ENCODE results near the gene PRKCE. TPM values are rescaled to one million over a fixed set of nuclear protein-coding genes. Genes with fewer than 3 reads are reported as not detected.

The PRKCE gene
- total and polyA plus RNA-seq, 2 experiments from 2014 or later: 0.94 to 1.2 TPM

DNA sequence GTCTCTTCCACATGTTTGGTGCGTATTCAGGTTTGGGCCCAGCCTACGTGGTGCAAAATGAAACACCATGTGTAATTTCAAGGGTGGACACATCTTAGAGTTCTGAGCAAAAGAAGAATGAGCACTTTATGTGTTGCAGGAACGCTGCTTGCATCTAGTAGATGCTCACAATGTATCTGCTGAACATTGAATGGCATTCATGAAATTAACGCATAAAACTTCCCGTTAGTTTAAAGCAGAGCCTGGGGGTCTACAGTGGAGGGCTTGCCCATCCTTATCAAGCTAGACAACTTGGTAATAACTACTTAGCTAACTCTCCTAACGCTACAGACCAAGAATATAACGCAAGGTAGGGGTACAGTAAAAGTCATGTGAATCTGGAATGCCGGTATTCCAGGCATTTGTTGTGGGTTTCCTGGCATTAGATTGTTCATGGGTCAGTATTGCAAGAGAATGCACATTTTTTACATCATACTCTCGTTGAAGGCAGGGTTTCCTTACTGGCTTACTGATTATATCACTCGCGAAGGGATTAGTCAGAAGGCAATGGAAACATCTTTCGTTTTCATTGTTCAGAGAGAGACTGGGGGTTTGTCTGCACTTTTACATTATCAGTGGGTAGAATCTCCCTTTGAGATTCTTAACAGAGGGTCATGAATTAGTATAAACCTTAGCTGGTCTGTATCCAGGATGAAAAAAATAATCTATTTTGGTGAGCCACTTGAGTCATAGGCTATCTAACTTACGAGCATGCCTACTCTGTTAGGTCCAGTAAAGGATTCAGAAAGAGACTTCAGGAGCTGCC is 416.2 kb downstream of the PRKCE start:
- no peak overlapping the region for H3K4me3 ChIP-seq
- H3F3A ChIP-seq (replicated peaks; ENCODE audit: low read depth): no peaks in the 10 kb centered on the region
- H2AFZ ChIP-seq: no peak overlapping the region
- Mint-ChIP-seq H3K4me1 (peaks cover 8% of the 10 kb centered on the region), H3K27me3 (ENCODE audit: insufficient read depth, low read depth, poor library complexity) (no peaks in the 10 kb centered on the region), H3K4me3 (no peak overlapping the region), H3K36me3 (ENCODE audit: low read depth) (no peaks in the 10 kb centered on the region), H3K27ac (no peak overlapping the region), H3K9me3 (no peaks in the 10 kb centered on the region)
- H3K79me2 ChIP-seq (replicated peaks; ENCODE audit: insufficient read depth): no peaks in the 10 kb centered on the region
- no peaks in the 10 kb centered on the region for H4K20me1 ChIP-seq (replicated peaks; ENCODE audit: insufficient read depth)
- no peak for TF ChIP-seq ZNF331 (CRISPR knock-in tag; IDR thresholded peaks at IDR 0.05; ENCODE audit: low read depth)
- TF ChIP-seq CREB1 (CRISPR knock-in tag; IDR thresholded peaks at IDR 0.05; ENCODE audit: low read depth): no peak
- TF ChIP-seq, protein P1, sequence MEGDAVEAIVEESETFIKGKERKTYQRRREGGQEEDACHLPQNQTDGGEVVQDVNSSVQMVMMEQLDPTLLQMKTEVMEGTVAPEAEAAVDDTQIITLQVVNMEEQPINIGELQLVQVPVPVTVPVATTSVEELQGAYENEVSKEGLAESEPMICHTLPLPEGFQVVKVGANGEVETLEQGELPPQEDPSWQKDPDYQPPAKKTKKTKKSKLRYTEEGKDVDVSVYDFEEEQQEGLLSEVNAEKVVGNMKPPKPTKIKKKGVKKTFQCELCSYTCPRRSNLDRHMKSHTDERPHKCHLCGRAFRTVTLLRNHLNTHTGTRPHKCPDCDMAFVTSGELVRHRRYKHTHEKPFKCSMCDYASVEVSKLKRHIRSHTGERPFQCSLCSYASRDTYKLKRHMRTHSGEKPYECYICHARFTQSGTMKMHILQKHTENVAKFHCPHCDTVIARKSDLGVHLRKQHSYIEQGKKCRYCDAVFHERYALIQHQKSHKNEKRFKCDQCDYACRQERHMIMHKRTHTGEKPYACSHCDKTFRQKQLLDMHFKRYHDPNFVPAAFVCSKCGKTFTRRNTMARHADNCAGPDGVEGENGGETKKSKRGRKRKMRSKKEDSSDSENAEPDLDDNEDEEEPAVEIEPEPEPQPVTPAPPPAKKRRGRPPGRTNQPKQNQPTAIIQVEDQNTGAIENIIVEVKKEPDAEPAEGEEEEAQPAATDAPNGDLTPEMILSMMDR (conservative IDR thresholded peaks at IDR 0.05; ENCODE audit: low read depth in 2 of 2): no peak
- no peak for TF ChIP-seq ZNF462 (CRISPR knock-in tag; IDR thresholded peaks at IDR 0.05)
- no peak for TF ChIP-seq ZNF114 (CRISPR knock-in tag; IDR thresholded peaks at IDR 0.05)
- no peak for TF ChIP-seq EZH2phosphoT487 (IDR thresholded peaks at IDR 0.05; ENCODE audit: unreplicated experiment)
- TF ChIP-seq NANOG (IDR thresholded peaks at IDR 0.05; ENCODE audit: borderline replicate concordance): no peak
- no peak for TF ChIP-seq STAT1 (IDR thresholded peaks at IDR 0.05; ENCODE audit: unreplicated experiment)
- no peak for TF ChIP-seq EZH2 (IDR thresholded peaks at IDR 0.05; ENCODE audit: low read depth, unreplicated experiment)
- TF ChIP-seq POLR2AphosphoS5 (IDR thresholded peaks at IDR 0.05; ENCODE audit: low read depth): no peak
- no peak for TF ChIP-seq ETS1 (IDR thresholded peaks at IDR 0.05)
- TF ChIP-seq REST (IDR thresholded peaks at IDR 0.05; ENCODE audit: unreplicated experiment): no peak
- TF ChIP-seq JUNB (IDR thresholded peaks at IDR 0.05; ENCODE audit: unreplicated experiment): no peak
- H3K9me2 ChIP-seq (ENCODE audit: insufficient read depth): no peaks in the 10 kb centered on the region
- H3K4me1 ChIP-seq (ENCODE audit: insufficient read depth): no peaks in the 10 kb centered on the region
- H3K27me3 ChIP-seq (ENCODE audit: insufficient read depth): no peaks in the 10 kb centered on the region
- H3K36me3 ChIP-seq (ENCODE audit: insufficient read depth): no peaks in the 10 kb centered on the region
- DNase-seq (ENCODE audit: low spot score) (no peak), ATAC-seq (no peak)
- no peak overlapping the region for H3K27ac ChIP-seq (ENCODE audit: low read depth)
- H3K4me2 ChIP-seq: no peak overlapping the region
